Mesenchymal stem cell (in vitro differentiated cells and primary cell): ENCODE measurements around the gene CYSRT1. TPM values are rescaled to one million over a fixed set of nuclear protein-coding genes. Genes with fewer than 3 reads are reported as not detected.

Experiments used
- DNase-seq: peaks from one replicate; pipeline ENCODE4 v3.0.0-alpha.2; 2013
- H2AFZ ChIP-seq: one replicate; pipeline ENCODE4 v1.6.1; 2013; ENCODE audit warnings: low read depth, mild to moderate bottlenecking, control low read depth, inconsistent platforms, low read length, moderate library complexity
- H2AK5ac ChIP-seq: 2 replicates; pipeline ENCODE4 v1.6.1; 2013; ENCODE audit warnings: low read length, moderate library complexity, mild to moderate bottlenecking, inconsistent platforms; ENCODE audit not compliant: severe bottlenecking
- H2BK120ac ChIP-seq: one replicate; pipeline ENCODE4 v1.6.1; 2013; ENCODE audit warnings: low read depth, mild to moderate bottlenecking, inconsistent platforms, low read length, moderate library complexity
- H2BK12ac ChIP-seq, 2 experiments: one replicate each; pipeline ENCODE4 v1.6.1; 2013; ENCODE audit warnings: inconsistent platforms in 2 of 2, low read length in 2 of 2, mild to moderate bottlenecking in 2 of 2, moderate library complexity in 2 of 2, control low read depth in 1 of 2
- H2BK15ac ChIP-seq: one replicate; pipeline ENCODE4 v1.6.1; 2013; ENCODE audit warnings: mild to moderate bottlenecking, low read depth, inconsistent platforms; ENCODE audit not compliant: poor library complexity, severe bottlenecking
- H2BK5ac ChIP-seq: 2 replicates; pipeline ENCODE4 v1.6.1; 2013; ENCODE audit warnings: low read depth, mild to moderate bottlenecking, low read length, control low read depth, inconsistent platforms; ENCODE audit not compliant: poor library complexity, severe bottlenecking
- H3K14ac ChIP-seq, 2 experiments: one replicate each; pipeline ENCODE4 v1.6.1; 2013; ENCODE audit warnings: inconsistent platforms in 2 of 2, low read length in 2 of 2, control low read depth in 1 of 2, mild to moderate bottlenecking in 1 of 2, moderate library complexity in 1 of 2
- H3K18ac ChIP-seq, 2 experiments: one replicate each; pipeline ENCODE4 v1.6.1; 2013; ENCODE audit warnings: inconsistent platforms in 2 of 2, low read length in 2 of 2, control low read depth in 1 of 2, low read depth in 1 of 2, mild to moderate bottlenecking in 1 of 2
- H3K23ac ChIP-seq, 2 experiments: one replicate each; pipeline ENCODE4 v1.6.1; 2013; ENCODE audit warnings: inconsistent platforms in 2 of 2, low read length in 2 of 2, mild to moderate bottlenecking in 2 of 2, moderate library complexity in 2 of 2, control low read depth in 1 of 2
- H3K27ac ChIP-seq: 2 replicates; pipeline ENCODE4 v1.5.1; 2013; ENCODE audit warnings: mild to moderate bottlenecking, moderate library complexity, low read length, control low read depth, inconsistent platforms; ENCODE audit not compliant: poor library complexity, severe bottlenecking
- H3K27me3 ChIP-seq, 2 experiments: 2 replicates each; pipeline versions ENCODE4 v1.6.1 to v1.7.0; 2013; ENCODE audit warnings: low read length in 2 of 2, mild to moderate bottlenecking in 2 of 2, moderate library complexity in 2 of 2, control low read depth in 1 of 2, inconsistent platforms in 1 of 2; ENCODE audit not compliant: control insufficient read depth in 1 of 2, insufficient read depth in 1 of 2
- H3K36me3 ChIP-seq, 2 experiments: 2 replicates each; pipeline versions ENCODE4 v1.6.1 to v1.7.0; 2013; ENCODE audit warnings: low read length in 2 of 2, control low read depth in 1 of 2, inconsistent platforms in 1 of 2, low read depth in 1 of 2, mild to moderate bottlenecking in 1 of 2; ENCODE audit not compliant: insufficient read depth in 2 of 2, control insufficient read depth in 1 of 2
- H3K4ac ChIP-seq, 2 experiments: one replicate each; pipeline ENCODE4 v1.6.1; 2013; ENCODE audit warnings: inconsistent platforms in 2 of 2, low read length in 2 of 2, mild to moderate bottlenecking in 2 of 2, moderate library complexity in 2 of 2, control low read depth in 1 of 2, low read depth in 1 of 2
- H3K4me1 ChIP-seq: 2 replicates; pipeline ENCODE4 v1.6.1; 2013; ENCODE audit warnings: low read depth, low read length, control low read depth; ENCODE audit not compliant: control insufficient read depth, insufficient read depth
- H3K4me2 ChIP-seq: 2 replicates; pipeline ENCODE4 v1.6.1; 2013; ENCODE audit warnings: low read length, mild to moderate bottlenecking, inconsistent platforms; ENCODE audit not compliant: poor library complexity, severe bottlenecking
- H3K4me3 ChIP-seq, 2 experiments: 2 replicates each; pipeline versions ENCODE4 v1.5.1 to v1.7.0; 2013; ENCODE audit warnings: low read length in 2 of 2, mild to moderate bottlenecking in 2 of 2, control low read depth in 1 of 2, low read depth in 1 of 2; ENCODE audit not compliant: insufficient read depth in 1 of 2
- H3K79me1 ChIP-seq: replicated peaks from 2 replicates; pipeline ENCODE4 v1.6.1; 2013; ENCODE audit warnings: mild to moderate bottlenecking, control low read depth, low read length, inconsistent platforms; ENCODE audit not compliant: poor library complexity, severe bottlenecking
- H3K9ac ChIP-seq: 2 replicates; pipeline ENCODE4 v1.7.0; 2013; ENCODE audit warnings: mild to moderate bottlenecking, low read length, moderate library complexity
- H3K9me3 ChIP-seq: 2 replicates; pipeline ENCODE4 v1.7.0; 2013; ENCODE audit warnings: mild to moderate bottlenecking, low read length; ENCODE audit not compliant: control insufficient read depth
- H4K8ac ChIP-seq: one replicate; pipeline ENCODE4 v1.6.1; 2013; ENCODE audit warnings: inconsistent platforms, mild to moderate bottlenecking, low read length, moderate library complexity
- H4K91ac ChIP-seq: one replicate; pipeline ENCODE4 v1.6.1; 2013; ENCODE audit warnings: mild to moderate bottlenecking, low read length, inconsistent platforms
- WGBS: methylation state at CpG from one replicate; pipeline ENCODE4 v1.1.7; 2013; ENCODE audit warnings: mixed read lengths; 5-methylcytosine and 5-hydroxymethylcytosine counted together
- polyA plus RNA-seq, 2 experiments: library from polyadenylated mRNA; stranded (reverse); fragments of 200-250 nt; gene quantifications; one replicate each; pipeline ENCODE4 v1.2.3, GENCODE V29; 2013

Gene CYSRT1
- polyA plus RNA-seq (2013, experiment 1 of 2) = 0.55 TPM
- polyA plus RNA-seq (2013, experiment 2 of 2) = 0.60 TPM

- Histone ChIP-seq H3K27ac (no peak within 1 kb of the TSS), H3K4me1 (peaks cover 46% of the 10 kb centered on the region), H3K36me3 (peaks cover 0 to 7% of the 10 kb centered on the region in 2 experiments), H2BK15ac (no peak within 1 kb of the TSS), H4K91ac (peak within 1 kb of the TSS; percentile 86), H2AK5ac (no peak within 1 kb of the TSS), H2BK12ac (no peak within 1 kb of the TSS), H3K9me3 (no peaks in the 10 kb centered on the region), H3K4ac (peak within 1 kb of the TSS; percentile 9 to 90), H3K18ac (no peak within 1 kb of the TSS), H3K9ac (peak within 1 kb of the TSS; percentile 92), H3K4me2 (peak within 1 kb of the TSS; percentile 85), H3K79me1 (no peaks in the 10 kb centered on the region), H2AFZ (no peak within 1 kb of the TSS), H2BK120ac (no peak within 1 kb of the TSS), H3K14ac (no peak within 1 kb of the TSS), H3K4me3 (peak within 1 kb of the TSS; percentile 71 to 86), H3K27me3 (peaks cover 0 to 21% of the 10 kb centered on the region in 2 experiments), H2BK5ac (no peak within 1 kb of the TSS), H3K23ac (no peak within 1 kb of the TSS), H4K8ac (peak within 1 kb of the TSS; percentile 91)
- DNase-seq = no peak
- WGBS = 80% methylated on average over 23 of the region's 23 CpGs
Observed at GRCh38 chr9:137224830-137225694, at the start of gene CYSRT1. Gene CYSRT1, plus strand, starts transcription at chr9:137225174. Its CDS starts 448 bp downstream, at chr9:137225622.

- Histone ChIP-seq H4K91ac (no peak overlapping the region), H3K4me3 (no peak overlapping the region), H2BK120ac (no peak overlapping the region), H3K14ac (no peak overlapping the region), H3K27ac (no peak overlapping the region), H2AFZ (no peak overlapping the region), H2BK15ac (no peak overlapping the region), H2BK12ac (no peak overlapping the region), H3K79me1 (peaks cover 4% of the 10 kb centered on the region), H2BK5ac (no peak overlapping the region), H3K18ac (no peak overlapping the region), H3K4me1 (peaks cover 7% of the 10 kb centered on the region), H3K36me3 (peaks cover 20 to 40% of the 10 kb centered on the region in 2 experiments), H3K27me3 (peaks cover 33 to 45% of the 10 kb centered on the region in 2 experiments), H3K23ac (no peak overlapping the region), H3K4me2 (no peak overlapping the region), H4K8ac (no peak overlapping the region), H3K4ac (no peak overlapping the region), H3K9me3 (no peaks in the 10 kb centered on the region), H3K9ac (no peak overlapping the region), H2AK5ac (no peak overlapping the region)
- DNase-seq = no peak
- WGBS = 61% methylated on average over 30 of the region's 33 CpGs
Observed at GRCh38 chr9:137175345-137175961, 49.5 kb upstream of the CYSRT1 start.

GRCh38 chr9:137176302-137177182 lies 48.4 kb upstream of the CYSRT1 start:
- Histone ChIP-seq H2BK12ac (no peak overlapping the region), H3K23ac (no peak overlapping the region), H4K91ac (no peak overlapping the region), H3K9me3 (no peaks in the 10 kb centered on the region), H3K4me2 (no peak overlapping the region), H2BK15ac (no peak overlapping the region), H3K9ac (no peak overlapping the region), H3K36me3 (peaks cover 31 to 51% of the 10 kb centered on the region in 2 experiments), H3K4ac (no peak overlapping the region), H3K27ac (no peak overlapping the region), H3K4me3 (no peak overlapping the region), H2AFZ (no peak overlapping the region), H3K27me3 (peaks cover 22 to 34% of the 10 kb centered on the region in 2 experiments), H3K4me1 (peaks cover 7% of the 10 kb centered on the region), H2BK120ac (no peak overlapping the region), H3K79me1 (peaks cover 7% of the 10 kb centered on the region), H4K8ac (no peak overlapping the region), H2BK5ac (no peak overlapping the region), H2AK5ac (no peak overlapping the region), H3K18ac (no peak overlapping the region), H3K14ac (no peak overlapping the region)
- DNase-seq = peak; percentile 32
- 67% methylated on average over 17 of the region's 17 CpGs for WGBS
